ENCODE results near the gene PIN4. TPM values are rescaled to one million over a fixed set of nuclear protein-coding genes. Genes with fewer than 3 reads are reported as not detected.

PIN4 gene
- total RNA-seq, 2 donors from 2014 or later, result 3.9 to 11.8 TPM

- DNase-seq (ENCODE audit: low spot score), result no peak
- TF ChIP-seq, protein P1, sequence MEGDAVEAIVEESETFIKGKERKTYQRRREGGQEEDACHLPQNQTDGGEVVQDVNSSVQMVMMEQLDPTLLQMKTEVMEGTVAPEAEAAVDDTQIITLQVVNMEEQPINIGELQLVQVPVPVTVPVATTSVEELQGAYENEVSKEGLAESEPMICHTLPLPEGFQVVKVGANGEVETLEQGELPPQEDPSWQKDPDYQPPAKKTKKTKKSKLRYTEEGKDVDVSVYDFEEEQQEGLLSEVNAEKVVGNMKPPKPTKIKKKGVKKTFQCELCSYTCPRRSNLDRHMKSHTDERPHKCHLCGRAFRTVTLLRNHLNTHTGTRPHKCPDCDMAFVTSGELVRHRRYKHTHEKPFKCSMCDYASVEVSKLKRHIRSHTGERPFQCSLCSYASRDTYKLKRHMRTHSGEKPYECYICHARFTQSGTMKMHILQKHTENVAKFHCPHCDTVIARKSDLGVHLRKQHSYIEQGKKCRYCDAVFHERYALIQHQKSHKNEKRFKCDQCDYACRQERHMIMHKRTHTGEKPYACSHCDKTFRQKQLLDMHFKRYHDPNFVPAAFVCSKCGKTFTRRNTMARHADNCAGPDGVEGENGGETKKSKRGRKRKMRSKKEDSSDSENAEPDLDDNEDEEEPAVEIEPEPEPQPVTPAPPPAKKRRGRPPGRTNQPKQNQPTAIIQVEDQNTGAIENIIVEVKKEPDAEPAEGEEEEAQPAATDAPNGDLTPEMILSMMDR (IDR thresholded peaks at IDR 0.05), result no peak
- Histone ChIP-seq H3K36me3 (peaks cover 6% of the 10 kb centered on the region), H3K4me3 (no peak overlapping the region), H3K4me1 (no peaks in the 10 kb centered on the region), H3K27me3 (no peaks in the 10 kb centered on the region), H3K27ac (no peak overlapping the region), H3K9me3 (no peaks in the 10 kb centered on the region)
Measured at GRCh38 chrX:72141372-72142004, 40.1 kb upstream of the PIN4 start.

DNA sequence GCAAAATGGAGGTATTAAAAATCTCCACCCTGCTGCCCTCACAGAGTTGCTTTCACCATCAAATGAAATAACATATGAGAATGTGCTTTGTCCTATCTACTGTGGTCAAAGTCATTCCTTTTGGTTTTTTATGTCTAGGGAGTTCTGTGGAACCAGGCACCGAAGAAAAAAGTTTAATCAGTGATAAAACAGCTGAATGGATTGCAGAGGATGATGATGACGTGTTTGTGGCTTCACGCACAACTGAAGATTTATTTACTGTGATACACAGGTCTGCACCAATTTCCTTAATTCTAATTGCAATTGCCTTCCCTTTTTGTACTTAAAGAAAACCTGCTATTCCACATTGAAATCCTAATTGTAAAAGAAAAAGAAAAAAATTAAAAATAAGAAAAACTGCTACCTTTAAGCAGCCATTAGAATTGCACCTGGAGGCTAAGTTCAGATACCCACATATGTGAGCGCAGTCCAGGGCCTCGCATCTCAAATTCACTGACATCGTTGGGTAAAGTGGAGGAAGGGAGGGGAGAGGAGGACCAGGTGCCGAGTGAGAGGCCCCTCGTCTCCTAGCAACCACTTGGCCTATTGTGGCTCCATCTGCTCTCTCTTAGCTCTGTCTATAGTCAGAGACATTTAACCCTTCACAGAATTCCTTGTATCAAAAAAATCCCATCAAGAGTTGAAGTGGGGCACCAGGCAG is 39.3 kb upstream of the PIN4 start:
- no peak for DNase-seq (ENCODE audit: low spot score)
- Histone ChIP-seq H3K9me3 (no peaks in the 10 kb centered on the region), H3K27me3 (no peaks in the 10 kb centered on the region), H3K4me1 (no peaks in the 10 kb centered on the region), H3K27ac (no peak overlapping the region), H3K36me3 (peaks cover 6% of the 10 kb centered on the region), H3K4me3 (no peak overlapping the region)
- TF ChIP-seq, protein P1 (IDR thresholded peaks at IDR 0.05), result no peak

DNA sequence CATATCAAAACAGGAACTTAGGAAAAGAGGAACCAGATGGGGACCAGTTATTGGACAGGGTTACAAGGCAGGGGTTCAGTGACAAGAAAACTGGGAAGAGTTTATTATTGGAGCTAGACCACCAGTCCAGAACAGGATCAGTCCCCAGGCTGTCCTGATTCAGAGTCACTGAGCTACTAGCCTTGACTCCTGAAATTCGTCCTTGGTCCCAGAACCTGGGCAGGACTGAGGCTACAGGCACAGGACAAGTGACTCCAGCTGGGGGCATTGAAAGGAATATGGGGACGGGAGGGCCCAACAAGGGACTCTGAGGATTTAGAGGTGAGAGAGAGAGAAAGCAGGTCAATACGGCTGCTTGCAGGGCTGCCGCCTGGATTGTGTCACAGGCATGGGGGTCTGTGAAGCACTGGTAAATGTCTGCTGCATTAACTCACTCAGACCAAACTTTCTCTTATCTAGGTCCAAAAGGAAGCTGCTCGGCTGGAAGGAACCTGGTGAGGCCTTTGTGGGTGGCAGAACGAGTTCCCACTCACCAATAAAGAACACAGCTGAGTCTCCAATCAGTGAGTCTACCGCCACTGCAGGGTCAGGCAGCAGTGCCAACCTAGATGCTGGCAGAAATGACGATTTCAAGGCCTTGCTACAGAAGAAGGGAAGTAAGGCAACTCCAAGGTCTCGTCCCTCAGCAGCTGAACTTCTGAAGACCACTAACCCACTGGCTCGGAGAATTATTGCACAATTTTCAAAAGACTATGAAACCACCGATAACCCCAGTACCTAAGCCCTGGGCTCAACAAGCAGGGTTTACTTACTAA is 38.6 kb upstream of the PIN4 start:
- Histone ChIP-seq H3K4me1 (no peaks in the 10 kb centered on the region), H3K27me3 (no peaks in the 10 kb centered on the region), H3K36me3 (peaks cover 6% of the 10 kb centered on the region), H3K4me3 (no peak overlapping the region), H3K27ac (no peak overlapping the region), H3K9me3 (no peaks in the 10 kb centered on the region)
- no peak for DNase-seq (ENCODE audit: low spot score)
- TF ChIP-seq, protein P1 (IDR thresholded peaks at IDR 0.05), result no peak

GRCh38 chrX:72143609-72143907 is 38.0 kb upstream of the PIN4 start:
- TF ChIP-seq, protein P1 (IDR thresholded peaks at IDR 0.05), result no peak
- no peaks in the 10 kb centered on the region for H3K4me1 ChIP-seq
- H3K9me3 ChIP-seq, result no peaks in the 10 kb centered on the region
- H3K27me3 ChIP-seq, result no peaks in the 10 kb centered on the region
- DNase-seq (ENCODE audit: low spot score), result no peak
- no peak overlapping the region for H3K4me3 ChIP-seq
- no peak overlapping the region for H3K27ac ChIP-seq
- H3K36me3 ChIP-seq, result peaks cover 6% of the 10 kb centered on the region

- H3K4me3 ChIP-seq, result no peak overlapping the region
- H3K27me3 ChIP-seq, result no peaks in the 10 kb centered on the region
- no peak overlapping the region for H3K27ac ChIP-seq
- no peaks in the 10 kb centered on the region for H3K4me1 ChIP-seq
- TF ChIP-seq, protein P1 (IDR thresholded peaks at IDR 0.05), result no peak
- peaks cover under 1% of the 10 kb centered on the region for H3K36me3 ChIP-seq
- H3K9me3 ChIP-seq, result no peaks in the 10 kb centered on the region
- no peak for DNase-seq (ENCODE audit: low spot score)
Measured at GRCh38 chrX:72145181-72145580, 36.4 kb upstream of the PIN4 start.

All from right atrium auricular region (tissue), 2 donors.